Spleen (tissue), 7 donors: ENCODE measurements around the gene SLC16A5.

Experiments
- CTCF ChIP-seq, 11 experiments: fragments of 200-600 bp in 7 of 11; fragments of 450-650 bp in 4 of 11; sonication (generic) in 4 of 11; IDR thresholded peaks in 8 of 11; conservative IDR thresholded peaks in 3 of 11; 1 replicate in 7 of 11; 2 replicates in 4 of 11; pipeline versions ENCODE4 v1.4.0 to v1.8.0; 2016 to 2021; ENCODE audit warnings: antibody characterized with exemption in 11 of 11, inconsistent platforms in 4 of 11, mild to moderate bottlenecking in 1 of 11
- POLR2A ChIP-seq, 3 donors: fragments of 450-650 bp; IDR thresholded peaks; one replicate each; pipeline ENCODE4 v1.5.1; 2017; ENCODE audit warnings: antibody characterized with exemption in 3 of 3, mild to moderate bottlenecking in 1 of 3
- POLR2AphosphoS5 ChIP-seq, 3 donors: sonication (generic); formaldehyde crosslinking; IDR thresholded peaks; one replicate each; pipeline ENCODE4 v1.5.1; 2017; ENCODE audit warnings: antibody characterized with exemption in 3 of 3
- donor health status: DM: no; HTN: no; CAD: no; lungs with moderate emphysema.
- donor health status: DM: no; HTN: no; CAD: no.
- donor health status: DM: no; HTN: no; CAD: no.

DNA sequence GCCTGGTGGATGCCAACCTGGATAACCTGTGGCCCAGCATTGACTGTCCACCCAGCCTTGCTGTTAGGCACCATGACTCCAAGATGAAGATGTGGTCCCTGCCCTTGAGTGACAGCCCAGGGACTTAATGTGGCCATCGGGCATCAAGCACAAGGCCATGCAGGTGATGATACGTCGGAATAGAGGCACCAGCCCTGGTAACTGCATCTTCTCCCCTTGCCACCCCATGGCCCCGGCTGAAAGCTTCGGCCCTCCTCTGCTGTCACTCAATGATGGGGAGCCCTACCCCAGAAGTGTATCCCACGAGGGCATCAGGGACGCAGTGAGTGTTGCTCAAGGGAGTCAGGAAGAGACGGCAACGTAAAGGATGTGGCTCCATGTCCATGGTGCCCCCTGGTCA lies 41.8 kb downstream of the SLC16A5 start:
- TF ChIP-seq POLR2A (IDR thresholded peaks at IDR 0.05): no peak
- no peak for TF ChIP-seq CTCF (IDR thresholded peaks at IDR 0.05 in 8 of 11, conservative IDR thresholded peaks at IDR 0.05 in 3 of 11)
- TF ChIP-seq POLR2AphosphoS5 (IDR thresholded peaks at IDR 0.05): no peak
